Heart left ventricle (tissue), 13 donors: ENCODE results near the gene DMKN.

ENCODE experiments used
- POLR2A ChIP-seq, 2 donors: fragments of 450-650 bp; IDR thresholded peaks; one replicate each; pipeline ENCODE4 v1.6.1; 2017; ENCODE audit warnings: antibody characterized with exemption in 2 of 2, mild to moderate bottlenecking in 2 of 2, moderate library complexity in 2 of 2
- TF ChIP-seq, protein P1 (sequence below), 12 donors: fragments of 200-600 bp; sonication (generic) in 4 of 12; IDR thresholded peaks; one replicate each; pipeline versions ENCODE4 v1.5.0 to v1.8.0; 2018 to 2022; ENCODE audit warnings: antibody characterized with exemption in 12 of 12, mild to moderate bottlenecking in 5 of 12
- donor health status: ischemic (EF 13 %, LVEDD 7.1; RV severe dilation, severe dysfunction).
- donor health status: DM: no; HTN: yes; CAD: no.
- donor health status: DM: no; HTN: no; CAD: no.
- donor health status: ischemic (EF 25% LVEDD 6.9; RV normal size, moderate dysfunction).
- donor health status: ischemic (EF 25% LVEDD 5.7; RV mildly dilated, moderate dysfunction).
- donor health status: ischemic (EF 35%, LVEDD 5.7; RV mildly dilated, moderate dysfunction).
- donor health status: nonischemic (EF 11% LVEDD 7.7; RV severe dilation, severe dysfunction).
- donor health status: DM: yes; HTN: yes; CAD: no.
- donor health status: PGD.
- donor health status: ischemic (EF 29% LVEDD 5.4; RV normal size, mild dysfunction).
- donor health status: nonischemic (EF 23%, LVEDD 6.1; RV moderate dilation, normal function).

DNA sequence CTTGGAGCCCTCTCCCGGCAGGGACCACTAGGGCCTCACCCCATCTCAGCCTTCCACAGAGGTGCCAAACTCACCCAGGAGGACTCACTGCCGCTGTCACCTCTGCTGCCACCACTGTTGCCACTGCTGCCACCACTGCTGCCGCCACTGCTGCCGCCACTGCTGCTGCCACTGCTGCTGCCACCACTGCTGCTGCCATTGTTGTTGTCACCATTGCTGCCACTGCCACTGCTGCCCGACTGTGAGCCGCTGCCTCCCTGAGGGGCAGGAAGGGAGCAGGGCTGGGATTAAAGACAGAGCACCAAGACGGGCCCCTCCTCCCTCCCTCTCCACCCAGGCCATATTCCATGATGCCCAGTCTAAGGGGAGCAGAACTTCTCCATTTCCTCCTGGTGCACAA, 2.1 kb downstream of the DMKN start:
- TF ChIP-seq, protein P1, sequence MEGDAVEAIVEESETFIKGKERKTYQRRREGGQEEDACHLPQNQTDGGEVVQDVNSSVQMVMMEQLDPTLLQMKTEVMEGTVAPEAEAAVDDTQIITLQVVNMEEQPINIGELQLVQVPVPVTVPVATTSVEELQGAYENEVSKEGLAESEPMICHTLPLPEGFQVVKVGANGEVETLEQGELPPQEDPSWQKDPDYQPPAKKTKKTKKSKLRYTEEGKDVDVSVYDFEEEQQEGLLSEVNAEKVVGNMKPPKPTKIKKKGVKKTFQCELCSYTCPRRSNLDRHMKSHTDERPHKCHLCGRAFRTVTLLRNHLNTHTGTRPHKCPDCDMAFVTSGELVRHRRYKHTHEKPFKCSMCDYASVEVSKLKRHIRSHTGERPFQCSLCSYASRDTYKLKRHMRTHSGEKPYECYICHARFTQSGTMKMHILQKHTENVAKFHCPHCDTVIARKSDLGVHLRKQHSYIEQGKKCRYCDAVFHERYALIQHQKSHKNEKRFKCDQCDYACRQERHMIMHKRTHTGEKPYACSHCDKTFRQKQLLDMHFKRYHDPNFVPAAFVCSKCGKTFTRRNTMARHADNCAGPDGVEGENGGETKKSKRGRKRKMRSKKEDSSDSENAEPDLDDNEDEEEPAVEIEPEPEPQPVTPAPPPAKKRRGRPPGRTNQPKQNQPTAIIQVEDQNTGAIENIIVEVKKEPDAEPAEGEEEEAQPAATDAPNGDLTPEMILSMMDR (IDR thresholded peaks at IDR 0.05) = no peak
- TF ChIP-seq POLR2A (IDR thresholded peaks at IDR 0.05) = no peak
